Tibial nerve (tissue), 4 donors: ENCODE results near the gene INS. TPM values are rescaled to one million over a fixed set of nuclear protein-coding genes. Genes with fewer than 3 reads are reported as not detected.

Source experiments
- DNase-seq, 2 donors: peaks; one replicate each; pipeline ENCODE4 v3.0.0-alpha.2; 2019; ENCODE audit warnings: low spot score in 2 of 2
- H3K27ac ChIP-seq, 4 donors: fragments of 200-600 bp; sonication (generic) in 3 of 4; one replicate each; pipeline ENCODE4 v1.5.1; 2017 to 2019; ENCODE audit warnings: mild to moderate bottlenecking in 1 of 4
- H3K27me3 ChIP-seq, 2 donors: fragments of 200-600 bp; sonication (generic) in 1 of 2; one replicate each; pipeline versions ENCODE4 v1.5.1 to v1.6.0; 2017 to 2019
- H3K36me3 ChIP-seq, 3 donors: fragments of 200-600 bp; sonication (generic); one replicate each; pipeline ENCODE4 v1.5.1; 2018 to 2019
- H3K4me1 ChIP-seq, 4 donors: fragments of 200-600 bp; sonication (generic) in 3 of 4; one replicate each; pipeline ENCODE4 v1.5.1; 2017 to 2019
- H3K4me3 ChIP-seq, 4 donors: fragments of 200-600 bp; sonication (generic) in 3 of 4; one replicate each; pipeline ENCODE4 v1.5.1; 2017 to 2019; ENCODE audit warnings: mild to moderate bottlenecking in 1 of 4, moderate library complexity in 1 of 4
- H3K9me3 ChIP-seq, 4 donors: fragments of 200-600 bp; sonication (generic) in 3 of 4; one replicate each; pipeline ENCODE4 v1.5.1; 2017 to 2019
- CTCF ChIP-seq, 5 experiments: fragments of 200-600 bp in 3 of 5; fragments of 450-650 bp in 2 of 5; sonication (generic) in 3 of 5; IDR thresholded peaks; one replicate each; pipeline ENCODE4 v1.5.1; 2016 to 2019; ENCODE audit warnings: antibody characterized with exemption in 5 of 5, mild to moderate bottlenecking in 3 of 5, moderate library complexity in 2 of 5
- EP300 ChIP-seq, 2 donors: sonication (generic); formaldehyde crosslinking; IDR thresholded peaks; one replicate each; pipeline ENCODE4 v1.6.1; 2017; ENCODE audit warnings: antibody characterized with exemption in 2 of 2, mild to moderate bottlenecking in 1 of 2
- POLR2A ChIP-seq, 2 donors: fragments of 450-650 bp; IDR thresholded peaks; one replicate each; pipeline ENCODE4 v1.6.1; 2017; ENCODE audit warnings: antibody characterized with exemption in 2 of 2, mild to moderate bottlenecking in 2 of 2, moderate library complexity in 2 of 2
- WGBS, 2 donors: methylation state at CpG; one replicate each; pipeline ENCODE4 v1.1.5; 2018; 5-methylcytosine and 5-hydroxymethylcytosine counted together
- total RNA-seq, 4 donors: library from RNA; depleted of rRNA; stranded (reverse); fragments of >200 nt; gene quantifications; one replicate each; pipeline ENCODE4 v1.1.0, GENCODE V29; 2016

INS gene
- total RNA-seq, 4 donors from 2014 or later, result 1.8 TPM; not detected in 3

- no peak for DNase-seq
- Histone ChIP-seq H3K36me3 (no peaks in the 10 kb centered on the region), H3K27me3 (peaks cover 0 to 24% of the 10 kb centered on the region in 2 donors), H3K4me1 (peaks cover 0 to 17% (median 0%) of the 10 kb centered on the region in 4 donors), H3K9me3 (peaks cover 0 to 26% (median 0%) of the 10 kb centered on the region in 4 donors), H3K27ac (no peak overlapping the region), H3K4me3 (no peak overlapping the region)
- TF ChIP-seq CTCF (IDR thresholded peaks at IDR 0.05), result no peak
- no peak for TF ChIP-seq POLR2A (IDR thresholded peaks at IDR 0.05)
- TF ChIP-seq EP300 (IDR thresholded peaks at IDR 0.05), result no peak
- WGBS, 2 donors, result 60 to 65% methylated on average over 15 to 20 of the region's 23 CpGs
Observed at GRCh38 chr11:2120359-2121100, 40.5 kb downstream of the INS start.

GRCh38 chr11:2118677-2119076 is 42.3 kb downstream of the INS start:
- Histone ChIP-seq H3K4me3 (no peak overlapping the region), H3K4me1 (peaks cover 0 to 17% (median 0%) of the 10 kb centered on the region in 4 donors), H3K9me3 (peaks cover 0 to 31% (median 0%) of the 10 kb centered on the region in 4 donors), H3K36me3 (no peaks in the 10 kb centered on the region), H3K27ac (no peak overlapping the region), H3K27me3 (peaks cover 0 to 24% of the 10 kb centered on the region in 2 donors)
- TF ChIP-seq EP300 (IDR thresholded peaks at IDR 0.05) (no peak), POLR2A (IDR thresholded peaks at IDR 0.05) (no peak)
- no peak for DNase-seq
- 81 to 84% methylated on average over 4 of the region's 4 CpGs for WGBS, 2 donors

GRCh38 chr11:2116680-2117079 is 44.3 kb downstream of the INS start:
- H3K9me3 ChIP-seq, result peaks cover 0 to 31% (median 0%) of the 10 kb centered on the region in 4 donors
- TF ChIP-seq CTCF (IDR thresholded peaks at IDR 0.05) (no peak), POLR2A (IDR thresholded peaks at IDR 0.05) (no peak), EP300 (IDR thresholded peaks at IDR 0.05) (no peak)
- H3K36me3 ChIP-seq, result no peaks in the 10 kb centered on the region
- H3K4me3 ChIP-seq, result no peak overlapping the region
- peaks cover 0 to 14% of the 10 kb centered on the region in 2 donors for H3K27me3 ChIP-seq
- no peak for DNase-seq
- no peaks in the 10 kb centered on the region for H3K4me1 ChIP-seq
- no peak overlapping the region for H3K27ac ChIP-seq
- 85 to 93% methylated on average over 1 of the region's 1 CpG for WGBS, 2 donors

GRCh38 chr11:2115308-2115707 is 45.7 kb downstream of the INS start:
- WGBS, 2 donors, result 95 to 96% methylated on average over 11 to 12 of the region's 12 CpGs

More at GRCh38 chr11:2115308-2115707, 45.7 kb downstream of the INS start:
- Histone ChIP-seq H3K4me3 (no peak overlapping the region), H3K4me1 (no peaks in the 10 kb centered on the region), H3K27ac (no peak overlapping the region), H3K9me3 (peaks cover 0 to 31% (median 0%) of the 10 kb centered on the region in 4 donors), H3K27me3 (peaks cover 0 to under 1% of the 10 kb centered on the region in 2 donors), H3K36me3 (no peaks in the 10 kb centered on the region)
- TF ChIP-seq EP300 (IDR thresholded peaks at IDR 0.05), result no peak
- no peak for TF ChIP-seq CTCF (IDR thresholded peaks at IDR 0.05)
- no peak for TF ChIP-seq POLR2A (IDR thresholded peaks at IDR 0.05)
- no peak for DNase-seq
